ENCODE results near the gene ITGA2B. TPM values are rescaled to one million over a fixed set of nuclear protein-coding genes. Genes with fewer than 3 reads are reported as not detected.
A peak's percentile ranks its signal among the peaks of the same experiment; 100 is the strongest.

The ITGA2B gene
- total RNA-seq: 1 to 10 TPM in 1 of 5 donors, under 1 TPM in 1, not detected in 3; under 0.01 to 2.4 TPM
- under 1 TPM; 0.12 to 0.53 (median 0.46) TPM for polyA plus RNA-seq
- long read RNA-seq, donor 1: 0 reads
- long read RNA-seq, donor 2: 0 reads
- long read RNA-seq, donor 3: 0 reads
- long read RNA-seq, donor 4: 0 reads
- long read RNA-seq, donor 5: 0 reads
- long read RNA-seq, donor 6: 0 reads
- long read RNA-seq, donor 7: 0 reads
- long read RNA-seq, donor 8: 0 reads
- long read RNA-seq, donor 9: 0 reads
- long read RNA-seq, donor 10: 0 reads

DNA sequence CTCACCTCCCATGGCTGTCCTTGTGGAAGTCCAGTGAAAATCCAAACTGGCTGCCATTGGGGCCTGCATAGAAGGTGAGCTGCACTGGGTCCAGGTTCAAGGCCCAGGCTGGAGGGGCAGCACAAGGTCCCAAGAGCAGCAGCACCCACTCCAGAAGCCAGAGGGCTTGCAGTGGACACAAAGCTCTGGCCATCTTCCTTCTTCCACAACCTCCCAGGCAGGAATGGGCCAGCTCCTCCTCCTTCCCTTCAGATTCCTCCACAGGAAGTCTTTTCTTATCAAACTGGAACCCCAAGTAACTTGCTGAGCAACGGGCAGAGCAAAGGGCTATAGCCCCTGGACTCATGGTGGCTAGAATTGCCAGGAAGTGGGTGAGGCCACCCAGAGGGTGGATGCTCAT lies at the start of gene ITGA2B:
Gene ITGA2B, minus strand, starts transcription at position 369 of the 400 bp plus-strand sequence. Its CDS starts 176 bp downstream, at position 193.
- TF ChIP-seq EP300 (IDR thresholded peaks at IDR 0.05) (no peak), POLR2A (IDR thresholded peaks at IDR 0.05) (no peak), POLR2AphosphoS5 (IDR thresholded peaks at IDR 0.05) (no peak), CTCF (IDR thresholded peaks at IDR 0.05) (no peak)
- Histone ChIP-seq H3K27ac (no peak within 1 kb of the TSS), H3K4me1 (peaks cover 8 to 25% (median 20%) of the 10 kb centered on the region in 4 donors), H3K4me3 (no peak within 1 kb of the TSS), H3K36me3 (no peaks in the 10 kb centered on the region), H3K27me3 (peaks cover 0 to 21% (median 17%) of the 10 kb centered on the region in 3 donors), H3K9me3 (no peaks in the 10 kb centered on the region)
- intact Hi-C loops (cut with DNase I; ENCODE audit: low total_unique reads): no loop called here
- 7 to 35% (median 15%) methylated on average over 1 of the region's 1 CpG for WGBS, 5 donors
- DNase-seq: no peak

GRCh38 chr17:44439168-44439567 lies 49.7 kb upstream of the ITGA2B start:
- TF ChIP-seq EP300 (IDR thresholded peaks at IDR 0.05) (no peak), POLR2AphosphoS5 (IDR thresholded peaks at IDR 0.05) (no peak), CTCF (IDR thresholded peaks at IDR 0.05) (no peak), POLR2A (IDR thresholded peaks at IDR 0.05) (no peak)
- WGBS, 5 donors: 62 to 85% (median 80%) methylated on average over 3 of the region's 3 CpGs
- peak overlapping the region in 2 of 5 donors; percentile 3 to 31 for H3K27ac ChIP-seq
- DNase-seq: no peak
- H3K27me3 ChIP-seq: no peaks in the 10 kb centered on the region
- H3K4me3 ChIP-seq: no peak overlapping the region
- intact Hi-C loops (cut with DNase I; ENCODE audit: low total_unique reads): no loop called here
- no peaks in the 10 kb centered on the region for H3K9me3 ChIP-seq
- H3K4me1 ChIP-seq: peaks cover 0 to 19% (median 6%) of the 10 kb centered on the region in 4 donors
- peaks cover 8 to 23% (median 21%) of the 10 kb centered on the region in 4 donors for H3K36me3 ChIP-seq

- peak; percentile 18 to 39 for DNase-seq
- H3K27ac ChIP-seq: peak overlapping the region in 2 of 5 donors; percentile 3 to 31
- H3K4me1 ChIP-seq: peaks cover 0 to 22% (median 6%) of the 10 kb centered on the region in 4 donors
- H3K4me3 ChIP-seq: no peak overlapping the region
- no peaks in the 10 kb centered on the region for H3K27me3 ChIP-seq
- intact Hi-C loops (cut with DNase I; ENCODE audit: low total_unique reads): no loop called here
- H3K36me3 ChIP-seq: peaks cover 13 to 28% (median 26%) of the 10 kb centered on the region in 4 donors
- TF ChIP-seq EP300 (IDR thresholded peaks at IDR 0.05) (no peak), POLR2A (IDR thresholded peaks at IDR 0.05) (no peak), CTCF (IDR thresholded peaks at IDR 0.05) (no peak), POLR2AphosphoS5 (IDR thresholded peaks at IDR 0.05) (no peak)
- H3K9me3 ChIP-seq: no peaks in the 10 kb centered on the region
- 43 to 58% (median 49%) methylated on average over 2 of the region's 2 CpGs for WGBS, 5 donors
Observed at GRCh38 chr17:44438636-44439035, 49.2 kb upstream of the ITGA2B start.

DNA sequence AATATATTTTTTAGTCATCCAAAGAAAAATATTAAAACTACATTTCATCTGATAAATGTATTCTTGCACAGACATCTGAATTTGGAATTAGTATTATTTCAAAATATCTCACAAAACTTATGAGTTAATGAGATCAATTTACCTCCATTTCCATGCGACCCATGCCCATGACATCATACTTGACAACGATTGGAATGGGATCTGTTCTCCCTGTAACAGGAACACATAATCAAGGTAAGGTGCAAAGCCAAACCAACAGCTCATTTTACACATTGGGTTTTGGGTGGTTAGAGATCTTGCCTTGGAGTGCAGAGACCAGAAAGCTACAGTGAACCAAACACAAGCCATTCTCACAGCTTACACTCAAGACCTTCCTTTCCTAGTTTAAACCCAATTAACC lies 46.9 kb upstream of the ITGA2B start:
- H3K27ac ChIP-seq: no peak overlapping the region
- no peak overlapping the region for H3K4me3 ChIP-seq
- intact Hi-C loops (cut with DNase I; ENCODE audit: low total_unique reads): no loop called here
- peaks cover 0 to 26% (median 10%) of the 10 kb centered on the region in 4 donors for H3K4me1 ChIP-seq
- 80 to 93% (median 86%) methylated on average over 2 of the region's 2 CpGs for WGBS, 5 donors
- H3K27me3 ChIP-seq: no peaks in the 10 kb centered on the region
- DNase-seq: no peak
- peaks cover 13 to 51% (median 49%) of the 10 kb centered on the region in 4 donors for H3K36me3 ChIP-seq
- no peaks in the 10 kb centered on the region for H3K9me3 ChIP-seq
- TF ChIP-seq EP300 (IDR thresholded peaks at IDR 0.05) (no peak), CTCF (IDR thresholded peaks at IDR 0.05) (no peak), POLR2AphosphoS5 (IDR thresholded peaks at IDR 0.05) (no peak), POLR2A (IDR thresholded peaks at IDR 0.05) (no peak)

All from stomach (tissue), 19 donors.